ENCODE results near the gene AMBRA1. TPM values are rescaled to one million over a fixed set of nuclear protein-coding genes. Genes with fewer than 3 reads are reported as not detected.

Gene AMBRA1
- total and polyA plus RNA-seq, 2 donors (not counting 3 experiments of a cell fraction or from before 2014, with no cell fraction given), result 18.4 to 32.4 TPM

DNA sequence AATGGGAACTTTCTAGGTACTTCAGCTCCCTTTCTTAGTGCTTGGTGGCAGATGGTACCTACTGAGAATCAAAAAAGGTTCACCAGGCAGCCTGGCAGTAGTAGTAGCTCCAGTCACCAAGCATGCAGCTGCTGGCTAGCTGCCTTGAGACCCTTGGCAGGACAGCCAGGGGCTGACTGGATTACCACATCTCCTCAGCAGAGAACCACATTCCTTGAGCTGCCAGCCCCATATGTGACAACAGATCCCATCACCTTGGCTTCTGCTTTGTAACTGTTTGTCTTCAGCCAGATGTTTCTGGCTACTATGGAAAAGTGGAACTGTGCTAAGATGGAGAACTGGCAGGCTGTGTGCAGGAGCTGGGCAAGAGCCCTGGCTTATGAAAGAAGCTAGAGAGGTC lies 162.6 kb downstream of the AMBRA1 start:
- intact Hi-C loops (cut with micrococcal nuclease) (no loop called here), dilution Hi-C loops (cut with MboI; ENCODE audit: extremely low pct_ligation_motif_present, low sequenced_read_pairs) (no loop called here)
- no peak overlapping the region for H3K4me3 ChIP-seq (replicated peaks in 1 of 3; ENCODE audit: insufficient read depth in 1 of 3, low read depth in 1 of 3, low read length in 3 of 3)

More for the DNA sequence above, 162.6 kb downstream of the AMBRA1 start:
- TF ChIP-seq POLR2A (IDR thresholded peaks at IDR 0.05; ENCODE audit: low read depth, low read length) (no peak), POLR2AphosphoS5 (IDR thresholded peaks at IDR 0.05; ENCODE audit: insufficient read depth, low read depth, low read length) (no peak), GATA2 (IDR thresholded peaks at IDR 0.05; ENCODE audit: insufficient read depth, insufficient read length, low read depth, low read length) (no peak), FOS (IDR thresholded peaks at IDR 0.05; ENCODE audit: borderline replicate concordance, insufficient read depth, low read length) (no peak), CTCF (IDR thresholded peaks at IDR 0.05; ENCODE audit: extremely low read depth in 1 of 2, insufficient read depth in 1 of 2, low read depth in 1 of 2, low read length in 2 of 2) (no peak), EZH2 (IDR thresholded peaks at IDR 0.05; ENCODE audit: borderline replicate concordance, low read depth, low read length, severe bottlenecking) (no peak), JUN (IDR thresholded peaks at IDR 0.05; ENCODE audit: borderline replicate concordance, insufficient read depth, insufficient read length, low read depth) (no peak), MYC (IDR thresholded peaks at IDR 0.05; ENCODE audit: low read depth, low read length) (no peak), MAX (IDR thresholded peaks at IDR 0.05; ENCODE audit: insufficient read depth, insufficient read length) (no peak)
- Histone ChIP-seq H2AFZ (ENCODE audit: low read depth, low read length) (no peak overlapping the region), H3K9me1 (replicated peaks; ENCODE audit: control insufficient read depth, extremely low read depth, insufficient read depth, low read length) (no peaks in the 10 kb centered on the region), H3K27ac (ENCODE audit: insufficient read depth, low read depth, low read length) (no peak overlapping the region), H4K20me1 (replicated peaks; ENCODE audit: control insufficient read depth, extremely low read depth, insufficient read depth, low read length) (no peaks in the 10 kb centered on the region), H3K4me2 (ENCODE audit: insufficient read depth, low read length) (no peak overlapping the region), H3K9ac (replicated peaks; ENCODE audit: extremely low read depth, insufficient read depth, low read length) (no peak overlapping the region), H3K36me3 (ENCODE audit: control insufficient read depth in 2 of 2, extremely low read depth in 1 of 2, insufficient read depth in 2 of 2, low read length in 2 of 2) (peaks cover 7 to 12% of the 10 kb centered on the region in 2 experiments), H3K27me3 (ENCODE audit: control insufficient read depth in 2 of 2, insufficient read depth in 2 of 2, low read length in 2 of 2) (no peaks in the 10 kb centered on the region), H3K9me3 (replicated peaks; ENCODE audit: control insufficient read depth, insufficient read depth, low read length) (no peaks in the 10 kb centered on the region), H3K4me1 (ENCODE audit: control insufficient read depth, extremely low read depth, insufficient read depth, low read length) (no peaks in the 10 kb centered on the region), H3K79me2 (ENCODE audit: control insufficient read depth, insufficient read depth, low read length) (no peaks in the 10 kb centered on the region)
- FAIRE-seq (no peak), DNase-seq (ENCODE audit: low read depth, low spot score) (no peak)
- CTCF ChIA-PET, result interaction anchor here (0.8 to 2.5 kb wide), 4 partner anchors 17 to 98 kb away, joined by 3 to 12 read pairs (median 4); no protein-coding TSS in a partner anchor
- BruUV-seq (replicated peaks), result no TSS peak
- POLR2A ChIA-PET, result no interaction called here
